Mucosa of rectum (tissue), 2 donors: ENCODE data around the gene SRPK2.
"Not testable (repeated sequence)": the region's sequence is repeated elsewhere in the genome, so short reads cannot be mapped to it uniquely, and the experiment has no call there.

Experiments used
- H3K27ac ChIP-seq, 2 donors: one replicate each; pipeline ENCODE4 v1.7.0; 2013; ENCODE audit warnings: inconsistent platforms in 2 of 2, low read depth in 2 of 2, low read length in 2 of 2
- H3K27me3 ChIP-seq, 2 donors: one replicate each; pipeline ENCODE4 v1.7.0; 2013; ENCODE audit warnings: low read length in 2 of 2; ENCODE audit not compliant: control insufficient read depth in 2 of 2, insufficient read depth in 2 of 2
- H3K36me3 ChIP-seq, 2 donors: one replicate each; pipeline ENCODE4 v1.7.0; 2013; ENCODE audit warnings: low read length in 2 of 2; ENCODE audit not compliant: control insufficient read depth in 2 of 2, insufficient read depth in 2 of 2
- H3K4me1 ChIP-seq, 2 donors: one replicate each; pipeline ENCODE4 v1.7.0; 2013; ENCODE audit warnings: low read length in 2 of 2, mild to moderate bottlenecking in 1 of 2; ENCODE audit not compliant: control insufficient read depth in 2 of 2, insufficient read depth in 2 of 2
- H3K4me3 ChIP-seq, 2 donors: one replicate each; pipeline ENCODE4 v1.7.0; 2013; ENCODE audit warnings: low read length in 2 of 2
- H3K9ac ChIP-seq, 2 donors: one replicate each; pipeline ENCODE4 v1.7.0; 2013; ENCODE audit warnings: low read length in 2 of 2, low read depth in 1 of 2, mild to moderate bottlenecking in 1 of 2
- H3K9me3 ChIP-seq, 2 donors: one replicate each; pipeline ENCODE4 v1.7.0; 2013; ENCODE audit warnings: low read length in 2 of 2; ENCODE audit not compliant: control insufficient read depth in 2 of 2
- donor health status: healthy.
- donor health status: Normal muscosa, but diverticular disease.

SRPK2 gene

DNA sequence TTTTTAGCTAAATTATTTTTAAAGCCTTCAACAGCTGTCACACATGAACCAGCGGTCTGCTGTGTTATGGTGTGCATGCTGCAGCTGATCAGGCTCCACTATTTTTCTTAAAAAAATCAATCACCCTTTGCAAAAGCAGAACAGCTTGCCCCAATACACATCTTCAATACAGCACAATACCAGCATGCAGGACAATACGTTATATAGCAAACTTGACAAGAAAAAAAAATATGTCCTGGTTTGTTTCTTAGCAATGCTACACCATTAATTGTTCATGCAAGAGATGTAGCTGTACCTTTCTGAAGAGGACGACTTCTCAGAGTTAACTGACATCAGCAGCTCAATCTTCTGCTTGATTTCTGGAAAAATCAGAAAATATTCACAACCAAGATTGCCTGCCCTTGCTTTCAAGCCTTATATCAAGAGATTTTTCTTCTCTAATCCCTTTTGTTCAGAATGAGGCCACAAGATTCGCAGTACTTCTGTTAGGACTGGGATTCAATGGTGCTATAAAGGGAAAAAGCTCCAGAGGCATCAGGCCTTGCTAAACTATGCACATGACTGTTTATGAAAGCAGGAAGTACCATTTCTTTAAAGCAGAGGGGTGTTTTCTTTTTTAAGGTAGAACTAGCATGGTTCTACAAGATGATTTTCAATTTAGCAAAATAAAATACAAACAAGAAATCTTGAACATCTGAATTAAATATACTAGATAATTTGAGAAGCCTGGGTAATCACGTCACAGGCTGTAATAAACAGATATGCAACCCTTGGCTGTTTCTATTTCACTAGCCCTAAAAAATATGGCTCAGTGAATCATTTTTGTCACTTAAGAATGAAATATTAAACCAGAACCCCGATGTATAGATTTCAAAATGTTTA lies 120.0 kb downstream of the SRPK2 start:
- Histone ChIP-seq H3K4me3 (peak overlapping the region; percentile 50 to 76), H3K9me3 (no peaks in the 10 kb centered on the region), H3K4me1 (peaks cover 0 to 7% of the 10 kb centered on the region in 2 donors), H3K9ac (peak overlapping the region; percentile 14 to 54), H3K36me3 (no peaks in the 10 kb centered on the region), H3K27me3 (no peaks in the 10 kb centered on the region), H3K27ac (peak overlapping the region; percentile 63 to 68)

DNA sequence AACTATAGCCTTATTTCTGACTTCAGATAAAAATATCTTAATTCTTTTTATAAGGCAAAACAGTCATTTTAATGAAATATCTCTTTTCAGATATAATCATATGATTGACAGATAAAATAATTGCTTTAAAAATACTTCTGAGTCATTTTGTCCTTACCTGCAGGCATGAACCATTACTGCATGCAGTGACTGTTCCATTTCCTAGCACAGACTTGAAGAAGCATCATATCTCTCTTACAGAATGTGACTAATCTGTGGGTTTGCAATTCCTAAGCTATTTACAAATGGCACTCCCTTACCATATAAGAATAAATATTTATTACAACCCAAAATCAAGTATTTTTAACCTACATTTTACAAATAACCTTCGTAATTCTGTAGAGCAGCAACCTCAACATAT lies 120.7 kb downstream of the SRPK2 start:
- Histone ChIP-seq H3K4me1 (peaks cover 0 to 7% of the 10 kb centered on the region in 2 donors), H3K4me3 (peak overlapping the region; percentile 50 to 76), H3K9me3 (no peaks in the 10 kb centered on the region), H3K27me3 (no peaks in the 10 kb centered on the region), H3K27ac (peak overlapping the region; percentile 63 to 68), H3K36me3 (no peaks in the 10 kb centered on the region), H3K9ac (peak overlapping the region; percentile 14 to 54)

DNA sequence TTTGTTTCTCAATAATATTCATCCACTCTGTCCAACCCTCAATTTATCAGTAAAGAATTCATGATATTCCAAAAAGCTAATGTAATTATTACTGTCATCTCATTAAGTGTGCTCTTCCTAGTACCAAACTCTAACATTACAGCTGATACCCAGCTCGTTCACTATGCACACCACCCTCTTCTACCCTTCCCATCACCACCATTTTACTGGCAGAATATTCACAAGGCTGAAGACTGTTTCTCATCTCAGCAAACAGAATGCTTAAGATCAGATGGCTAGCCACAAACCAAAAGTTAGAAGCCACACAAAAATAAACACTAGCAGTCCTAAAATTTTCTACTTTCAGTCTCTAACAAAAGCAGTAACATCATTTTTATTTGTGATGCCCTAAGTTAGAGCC lies 121.5 kb downstream of the SRPK2 start:
- Histone ChIP-seq H3K4me1 (peaks cover 0 to 7% of the 10 kb centered on the region in 2 donors), H3K27me3 (no peaks in the 10 kb centered on the region), H3K36me3 (no peaks in the 10 kb centered on the region), H3K9me3 (no peaks in the 10 kb centered on the region), H3K27ac (no peak overlapping the region), H3K4me3 (peak overlapping the region in 1 of 2 donors; percentile 76), H3K9ac (no peak overlapping the region)

DNA sequence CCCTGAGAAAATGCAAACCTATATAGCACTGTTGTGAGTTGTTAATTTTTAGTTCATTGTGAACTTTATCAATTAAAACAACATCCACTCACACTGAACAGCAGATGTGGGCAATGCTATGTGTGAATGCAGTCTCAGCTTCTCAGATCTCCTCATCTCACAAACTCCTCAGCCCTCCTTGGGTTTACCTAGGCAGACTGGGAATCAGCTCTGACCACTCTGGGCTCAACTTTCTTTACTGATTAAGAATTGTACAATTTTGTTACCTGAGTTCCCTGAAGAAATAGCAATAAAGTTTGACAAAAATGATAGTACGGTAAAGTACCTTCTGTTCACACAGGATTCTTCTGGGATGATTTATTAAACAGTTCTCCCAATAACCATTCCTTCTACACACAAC lies 124.0 kb downstream of the SRPK2 start:
- Histone ChIP-seq H3K27me3 (no peaks in the 10 kb centered on the region), H3K9me3 (no peaks in the 10 kb centered on the region), H3K4me3 (no peak overlapping the region), H3K4me1 (peaks cover 0 to 7% of the 10 kb centered on the region in 2 donors), H3K36me3 (no peaks in the 10 kb centered on the region), H3K27ac (no peak overlapping the region), H3K9ac (no peak overlapping the region)

DNA sequence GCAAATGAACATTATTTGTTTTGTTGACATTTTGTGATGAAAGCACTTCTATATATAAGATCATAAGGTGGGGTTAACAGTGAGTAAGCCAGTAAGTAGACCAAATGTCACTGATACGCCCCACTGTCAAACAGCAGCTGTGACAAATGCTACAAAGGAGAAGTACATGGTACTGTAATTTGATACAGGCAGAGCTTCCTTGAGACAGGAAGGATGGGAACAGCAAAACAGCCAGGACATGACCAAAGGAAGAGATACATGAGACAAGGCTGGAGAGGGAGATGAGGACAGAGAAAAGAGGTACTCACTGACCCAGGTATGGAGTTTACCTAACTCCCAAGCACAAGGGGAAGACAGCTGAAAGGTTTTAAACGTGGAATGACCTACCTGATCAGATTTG lies 127.0 kb downstream of the SRPK2 start:
- no peaks in the 10 kb centered on the region for H3K27me3 ChIP-seq
- H3K9ac ChIP-seq: no peak overlapping the region
- H3K4me3 ChIP-seq: no peak overlapping the region
- H3K36me3 ChIP-seq: no peaks in the 10 kb centered on the region
- H3K27ac ChIP-seq: peak overlapping the region in 1 of 2 donors; percentile 9
- no peaks in the 10 kb centered on the region for H3K9me3 ChIP-seq
- H3K4me1 ChIP-seq: peaks cover 4 to 5% of the 10 kb centered on the region in 2 donors

DNA sequence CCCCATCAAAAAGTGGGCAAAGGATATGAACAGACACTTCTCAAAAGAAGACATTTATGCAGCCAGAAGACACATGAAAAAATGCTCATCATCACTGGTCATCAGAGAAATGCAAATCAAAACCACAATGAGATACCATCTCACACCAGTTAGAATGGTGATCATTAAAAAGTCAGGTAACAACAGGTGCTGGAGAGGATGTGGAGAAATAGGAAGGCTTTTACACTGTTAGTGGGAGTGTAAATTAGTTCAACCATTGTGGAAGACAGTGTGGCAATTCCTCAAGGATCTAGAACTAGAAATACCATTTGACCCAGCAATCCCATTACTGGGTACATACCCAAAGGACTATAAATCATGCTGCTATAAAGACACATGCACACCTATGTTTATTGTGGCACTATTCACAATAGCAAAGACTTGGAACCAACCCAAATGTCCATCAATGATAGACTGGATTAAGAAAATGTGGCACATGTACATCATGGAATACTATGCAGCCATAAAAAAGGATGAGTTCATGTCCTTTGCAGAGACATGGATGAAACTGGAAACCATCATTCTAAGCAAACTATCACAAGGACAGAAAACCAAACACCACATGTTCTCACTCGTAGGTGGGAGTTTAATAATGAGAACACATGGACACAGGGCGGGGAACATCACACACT lies 128.4 kb downstream of the SRPK2 start:
- H3K27ac ChIP-seq, H3K9ac ChIP-seq, H3K36me3 ChIP-seq, H3K4me3 ChIP-seq, H3K27me3 ChIP-seq, H3K9me3 ChIP-seq: not testable (repeated sequence)
- H3K4me1 ChIP-seq: peaks cover 4 to 12% of the 10 kb centered on the region in 2 donors

DNA sequence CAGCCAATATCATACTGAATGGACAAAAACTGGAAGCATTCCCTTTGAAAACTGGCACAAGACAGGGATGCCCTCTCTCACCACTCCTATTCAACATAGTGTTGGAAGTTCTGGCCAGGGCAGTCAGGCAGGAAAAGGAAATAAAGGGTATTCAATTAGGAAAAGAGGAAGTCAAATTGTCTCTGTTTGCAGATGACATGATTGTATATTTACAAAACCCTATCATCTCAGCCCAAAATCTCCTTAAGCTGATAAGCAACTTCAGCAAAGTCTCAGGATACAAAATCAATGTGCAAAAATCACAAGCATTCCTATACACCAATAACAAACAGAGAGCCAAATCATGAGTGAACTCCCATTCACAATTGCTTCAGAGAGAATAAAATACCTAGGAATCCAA lies 129.8 kb downstream of the SRPK2 start:
- peaks cover 4 to 12% of the 10 kb centered on the region in 2 donors for H3K4me1 ChIP-seq

DNA sequence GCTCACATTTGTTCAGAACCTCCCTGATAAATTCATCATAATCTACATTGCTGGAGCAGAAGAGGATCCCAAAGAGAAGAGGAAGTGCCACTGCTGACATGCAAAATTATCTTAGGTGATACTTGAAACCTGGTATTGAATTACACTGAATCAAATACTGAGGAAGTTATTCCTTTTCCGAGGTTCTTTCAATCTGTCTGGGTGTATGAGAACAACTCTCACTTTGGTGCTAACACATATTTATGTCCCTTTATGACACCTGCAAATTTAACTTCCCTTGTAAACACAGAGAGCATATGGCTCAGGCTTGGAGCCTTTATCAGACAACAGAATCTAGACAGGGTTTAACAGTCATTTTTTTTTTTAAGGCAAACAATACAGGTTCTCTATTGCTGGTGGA lies 131.4 kb downstream of the SRPK2 start:
- Histone ChIP-seq H3K9me3 (no peaks in the 10 kb centered on the region), H3K36me3 (no peaks in the 10 kb centered on the region), H3K27me3 (no peaks in the 10 kb centered on the region), H3K9ac (no peak overlapping the region), H3K4me3 (no peak overlapping the region), H3K27ac (peak overlapping the region in 1 of 2 donors; percentile 33), H3K4me1 (peaks cover 4 to 12% of the 10 kb centered on the region in 2 donors)

More for the DNA sequence above, 129.8 kb downstream of the SRPK2 start:
- not testable (repeated sequence) for H3K27me3 ChIP-seq, H3K9me3 ChIP-seq, H3K27ac ChIP-seq, H3K4me3 ChIP-seq, H3K9ac ChIP-seq, H3K36me3 ChIP-seq

DNA sequence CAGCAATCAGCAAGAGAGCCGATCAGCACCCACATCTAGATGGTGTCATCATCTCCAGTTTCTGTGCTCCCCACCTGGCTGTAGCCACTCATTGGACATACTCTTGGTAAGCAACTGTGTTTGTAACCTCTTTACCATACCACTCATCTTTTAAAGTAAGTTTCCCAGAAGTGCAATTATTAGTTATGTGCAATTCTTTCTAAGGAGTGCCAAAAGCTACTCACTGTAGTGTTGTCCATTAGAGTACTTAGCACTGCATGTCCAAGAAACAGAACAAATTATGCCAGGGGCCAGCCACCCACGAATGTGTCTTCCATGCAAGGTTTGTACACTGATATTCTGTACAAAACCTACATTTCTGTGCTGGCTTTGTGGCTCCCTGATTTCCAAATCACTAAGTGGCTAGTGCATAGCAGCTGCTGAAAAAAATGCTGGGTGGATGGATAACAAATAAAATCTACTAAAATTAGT lies 131.9 kb downstream of the SRPK2 start:
- no peaks in the 10 kb centered on the region for H3K27me3 ChIP-seq
- H3K4me1 ChIP-seq: peaks cover 4 to 12% of the 10 kb centered on the region in 2 donors
- H3K9ac ChIP-seq: no peak overlapping the region
- H3K27ac ChIP-seq: peak overlapping the region in 1 of 2 donors; percentile 33
- H3K9me3 ChIP-seq: no peaks in the 10 kb centered on the region
- H3K4me3 ChIP-seq: no peak overlapping the region
- H3K36me3 ChIP-seq: no peaks in the 10 kb centered on the region

DNA sequence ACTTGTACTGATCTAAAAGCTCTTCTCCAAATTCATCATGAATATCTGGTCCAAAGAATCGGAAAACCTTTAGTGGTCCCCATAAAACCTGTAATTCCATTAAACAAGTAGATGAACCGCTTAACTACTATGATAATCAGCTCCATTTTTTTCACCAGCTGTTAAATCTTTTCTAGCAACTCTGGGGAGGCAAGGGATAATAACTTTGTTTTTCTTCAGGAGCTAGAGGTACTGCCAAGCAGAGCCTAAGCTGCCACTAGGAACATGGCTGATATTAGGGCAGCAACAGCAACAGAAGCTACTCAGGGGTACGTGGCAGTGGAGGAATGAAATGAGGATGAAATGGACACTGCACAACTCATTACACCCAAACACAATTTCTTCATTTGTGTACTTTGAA lies 138.0 kb downstream of the SRPK2 start:
- no peak overlapping the region for H3K9ac ChIP-seq
- H3K4me1 ChIP-seq: no peaks in the 10 kb centered on the region
- H3K4me3 ChIP-seq: no peak overlapping the region
- no peaks in the 10 kb centered on the region for H3K9me3 ChIP-seq
- no peaks in the 10 kb centered on the region for H3K36me3 ChIP-seq
- H3K27me3 ChIP-seq: no peaks in the 10 kb centered on the region
- no peak overlapping the region for H3K27ac ChIP-seq
